NCI-H1105 treated with DMSO at 0.1 percent for 48 hours (cell line): ENCODE data around the gene ACSM5.

Experiments used
- DNase-seq: peaks from one replicate; lab custom pipeline; 2025; lab: John Stamatoyannopoulos, UW

ACSM5 gene

GRCh38 chr16:20409398-20410120 lies at the start of gene ACSM5:
ACSM5 (plus strand) TSS chr16:20409534; CDS start chr16:20411485, 1,951 bp downstream.
- DNase-seq: no peak

- no peak for DNase-seq
Measured at GRCh38 chr16:20359997-20360396, 49.3 kb upstream of the ACSM5 start.

GRCh38 chr16:20363191-20363590 lies 46.1 kb upstream of the ACSM5 start:
- no peak for DNase-seq

GRCh38 chr16:20364051-20364450 lies 45.3 kb upstream of the ACSM5 start:
- DNase-seq: no peak

- no peak for DNase-seq
Measured at GRCh38 chr16:20369452-20370054, 39.8 kb upstream of the ACSM5 start.

- no peak for DNase-seq
Measured at GRCh38 chr16:20372701-20373100, 36.6 kb upstream of the ACSM5 start.

- no peak for DNase-seq
Measured at GRCh38 chr16:20377181-20377580, 32.2 kb upstream of the ACSM5 start.

- no peak for DNase-seq
Measured at GRCh38 chr16:20380782-20381181, 28.6 kb upstream of the ACSM5 start.

- no peak for DNase-seq
Measured at GRCh38 chr16:20382202-20382948, 27.0 kb upstream of the ACSM5 start.

- peak; percentile 51 for DNase-seq
Measured at GRCh38 chr16:20383106-20384029, 26.0 kb upstream of the ACSM5 start.

GRCh38 chr16:20385844-20386832 lies 23.2 kb upstream of the ACSM5 start:
- DNase-seq: peak; percentile 26

GRCh38 chr16:20387978-20388377 lies 21.4 kb upstream of the ACSM5 start:
- DNase-seq: no peak

- no peak for DNase-seq
Measured at GRCh38 chr16:20388854-20389253, 20.5 kb upstream of the ACSM5 start.

- DNase-seq: no peak
Measured at GRCh38 chr16:20391045-20391444, 18.3 kb upstream of the ACSM5 start.

GRCh38 chr16:20393801-20394577 lies 15.3 kb upstream of the ACSM5 start:
- no peak for DNase-seq

GRCh38 chr16:20395946-20396345 lies 13.4 kb upstream of the ACSM5 start:
- no peak for DNase-seq

- DNase-seq: no peak
Measured at GRCh38 chr16:20396846-20397467, 12.4 kb upstream of the ACSM5 start.

GRCh38 chr16:20397468-20398074 lies 11.8 kb upstream of the ACSM5 start:
- DNase-seq: no peak

GRCh38 chr16:20398603-20399002 lies 10.7 kb upstream of the ACSM5 start:
- no peak for DNase-seq
